ENCODE data around the gene PARVB. TPM values are rescaled to one million over a fixed set of nuclear protein-coding genes. Genes with fewer than 3 reads are reported as not detected.

PARVB gene
- total RNA-seq, 4 donors from 2014 or later: 6.6 to 144 (median 30.1) TPM

DNA sequence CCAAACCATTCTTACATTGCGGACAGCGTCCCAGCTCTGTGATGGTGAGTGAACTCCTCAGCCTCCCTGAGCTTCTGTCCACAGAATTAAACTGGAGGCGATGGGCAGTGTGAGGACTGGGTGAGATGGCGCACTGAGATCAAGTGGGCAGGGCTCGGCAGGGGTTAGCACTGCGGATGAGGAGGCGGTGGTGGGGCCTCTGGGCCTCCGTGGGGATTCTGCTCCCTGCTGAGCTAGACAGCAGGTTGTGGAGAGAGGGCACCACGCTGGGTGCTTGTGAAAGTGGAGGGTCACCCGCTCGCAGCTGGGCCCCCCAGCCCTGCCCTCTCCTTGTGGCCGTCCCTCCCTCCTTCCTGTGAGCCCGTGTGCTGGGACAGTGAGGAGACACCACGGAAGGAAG lies 131.0 kb downstream of the PARVB start:
- no peak for TF ChIP-seq EP300 (IDR thresholded peaks at IDR 0.05; ENCODE audit: low read depth)
- Histone ChIP-seq H3K4me3 (no peak overlapping the region), H3K9me3 (no peaks in the 10 kb centered on the region), H3K27ac (no peak overlapping the region), H3K36me3 (no peaks in the 10 kb centered on the region), H3K4me1 (peaks cover 0 to 9% (median 0%) of the 10 kb centered on the region in 4 donors), H3K27me3 (no peaks in the 10 kb centered on the region)
- 87% methylated on average over 14 of the region's 14 CpGs; no CpG with 5 or more reads in 1 of the 2 donors for WGBS, 2 donors (ENCODE audit: low coverage in 1 of 2)
- in situ Hi-C loops (cut with MboI; ENCODE audit: low pct_ligation_motif_present in 1 of 4, low pct_unique_long_range_greater_than_20kb in 1 of 4, low sequenced_read_pairs in 3 of 4) (no loop called here), intact Hi-C loops (cut with DNase I; ENCODE audit: low total_unique reads) (loop anchor here (5.0 kb wide), 1 partner anchor 68 kb away; no protein-coding TSS in a partner anchor)
- DNase-seq: no peak

DNA sequence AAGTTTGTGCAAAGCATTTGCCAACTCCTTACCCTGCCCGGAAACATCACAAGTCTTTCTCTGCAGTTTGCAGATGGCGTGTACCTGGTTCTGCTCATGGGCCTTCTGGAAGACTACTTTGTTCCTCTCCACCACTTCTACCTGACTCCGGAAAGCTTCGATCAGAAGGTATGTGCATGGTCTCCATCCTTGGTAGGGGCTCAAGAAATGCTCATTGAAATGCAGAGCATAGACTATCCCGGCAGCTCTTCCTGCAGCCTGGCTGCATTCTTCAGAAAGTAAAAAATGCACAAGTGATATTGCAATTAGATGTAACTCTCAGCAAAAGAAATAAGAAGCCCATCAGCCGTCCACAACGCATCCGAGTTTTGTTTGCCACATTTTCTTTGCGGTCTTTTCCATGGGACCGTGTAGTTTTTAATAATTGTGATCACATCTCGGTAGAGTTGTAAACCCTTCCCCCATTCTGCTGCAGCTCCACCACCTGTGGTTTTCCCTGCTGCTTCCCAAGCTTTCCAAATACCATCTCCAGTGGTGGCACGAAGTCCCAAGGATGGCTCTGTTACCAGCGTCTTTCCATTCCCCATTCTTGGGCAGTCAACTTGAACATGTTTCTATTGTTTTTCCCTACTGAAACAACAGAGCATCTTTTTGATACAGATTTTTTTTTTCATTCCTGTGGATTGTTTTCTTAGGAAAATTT lies 134.0 kb downstream of the PARVB start:
- no peaks in the 10 kb centered on the region for H3K27me3 ChIP-seq
- intact Hi-C loops (cut with DNase I; ENCODE audit: low total_unique reads): loop anchor here (5.0 kb wide), 1 partner anchor 71 kb away; no protein-coding TSS in a partner anchor
- peak overlapping the region; percentile 32 to 80 (median 74) for H3K27ac ChIP-seq
- in situ Hi-C loops (cut with MboI; ENCODE audit: low pct_ligation_motif_present in 1 of 4, low pct_unique_long_range_greater_than_20kb in 1 of 4, low sequenced_read_pairs in 3 of 4): no loop called here
- TF ChIP-seq EP300 (IDR thresholded peaks at IDR 0.05; ENCODE audit: low read depth) (no peak), POLR2A (IDR thresholded peaks at IDR 0.05) (no peak), POLR2AphosphoS5 (IDR thresholded peaks at IDR 0.05) (no peak)
- TF ChIP-seq, protein P1, sequence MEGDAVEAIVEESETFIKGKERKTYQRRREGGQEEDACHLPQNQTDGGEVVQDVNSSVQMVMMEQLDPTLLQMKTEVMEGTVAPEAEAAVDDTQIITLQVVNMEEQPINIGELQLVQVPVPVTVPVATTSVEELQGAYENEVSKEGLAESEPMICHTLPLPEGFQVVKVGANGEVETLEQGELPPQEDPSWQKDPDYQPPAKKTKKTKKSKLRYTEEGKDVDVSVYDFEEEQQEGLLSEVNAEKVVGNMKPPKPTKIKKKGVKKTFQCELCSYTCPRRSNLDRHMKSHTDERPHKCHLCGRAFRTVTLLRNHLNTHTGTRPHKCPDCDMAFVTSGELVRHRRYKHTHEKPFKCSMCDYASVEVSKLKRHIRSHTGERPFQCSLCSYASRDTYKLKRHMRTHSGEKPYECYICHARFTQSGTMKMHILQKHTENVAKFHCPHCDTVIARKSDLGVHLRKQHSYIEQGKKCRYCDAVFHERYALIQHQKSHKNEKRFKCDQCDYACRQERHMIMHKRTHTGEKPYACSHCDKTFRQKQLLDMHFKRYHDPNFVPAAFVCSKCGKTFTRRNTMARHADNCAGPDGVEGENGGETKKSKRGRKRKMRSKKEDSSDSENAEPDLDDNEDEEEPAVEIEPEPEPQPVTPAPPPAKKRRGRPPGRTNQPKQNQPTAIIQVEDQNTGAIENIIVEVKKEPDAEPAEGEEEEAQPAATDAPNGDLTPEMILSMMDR (IDR thresholded peaks at IDR 0.05): no peak
- 84 to 91% methylated on average over 10 to 13 of the region's 13 CpGs for WGBS, 2 donors (ENCODE audit: low coverage in 1 of 2)
- H3K36me3 ChIP-seq: no peaks in the 10 kb centered on the region
- H3K4me3 ChIP-seq: no peak overlapping the region
- no peaks in the 10 kb centered on the region for H3K9me3 ChIP-seq
- DNase-seq: no peak
- H3K4me1 ChIP-seq: peaks cover 0 to 12% (median 0%) of the 10 kb centered on the region in 4 donors

DNA sequence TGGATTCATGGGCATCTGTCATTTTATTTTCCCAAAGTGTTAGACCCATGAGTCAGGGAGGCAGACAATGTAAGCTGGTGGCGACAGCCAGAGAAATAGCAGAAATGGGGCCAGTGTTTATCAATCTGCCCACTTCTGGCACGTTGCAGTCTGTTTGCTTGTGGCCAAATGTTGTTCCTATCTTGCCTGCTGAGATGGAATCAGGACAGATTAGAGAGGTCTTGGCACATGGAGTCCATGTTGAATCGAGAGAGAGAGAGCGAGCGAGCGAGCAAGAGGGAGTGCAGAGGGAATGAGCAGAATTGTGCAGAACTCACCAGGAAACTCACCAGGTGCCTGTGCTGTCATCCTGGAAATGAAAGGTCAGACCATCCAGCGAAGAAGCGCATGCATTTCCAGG lies 134.7 kb downstream of the PARVB start:
- H3K36me3 ChIP-seq: no peaks in the 10 kb centered on the region
- no peak for DNase-seq
- H3K9me3 ChIP-seq: no peaks in the 10 kb centered on the region
- peaks cover 0 to 12% (median 0%) of the 10 kb centered on the region in 4 donors for H3K4me1 ChIP-seq
- TF ChIP-seq EP300 (IDR thresholded peaks at IDR 0.05; ENCODE audit: low read depth) (no peak), POLR2A (IDR thresholded peaks at IDR 0.05) (no peak), POLR2AphosphoS5 (IDR thresholded peaks at IDR 0.05) (no peak)
- TF ChIP-seq, protein P1 (IDR thresholded peaks at IDR 0.05): no peak
- WGBS, 2 donors (ENCODE audit: low coverage in 1 of 2): 81 to 100% methylated on average over 1 to 8 of the region's 8 CpGs
- intact Hi-C loops (cut with DNase I; ENCODE audit: low total_unique reads): loop anchor here (5.0 kb wide), 1 partner anchor 72 kb away; no protein-coding TSS in a partner anchor
- no peak overlapping the region for H3K4me3 ChIP-seq
- H3K27ac ChIP-seq: peak overlapping the region; percentile 32 to 80 (median 74)
- in situ Hi-C loops (cut with MboI; ENCODE audit: low pct_ligation_motif_present in 1 of 4, low pct_unique_long_range_greater_than_20kb in 1 of 4, low sequenced_read_pairs in 3 of 4): no loop called here
- H3K27me3 ChIP-seq: no peaks in the 10 kb centered on the region

DNA sequence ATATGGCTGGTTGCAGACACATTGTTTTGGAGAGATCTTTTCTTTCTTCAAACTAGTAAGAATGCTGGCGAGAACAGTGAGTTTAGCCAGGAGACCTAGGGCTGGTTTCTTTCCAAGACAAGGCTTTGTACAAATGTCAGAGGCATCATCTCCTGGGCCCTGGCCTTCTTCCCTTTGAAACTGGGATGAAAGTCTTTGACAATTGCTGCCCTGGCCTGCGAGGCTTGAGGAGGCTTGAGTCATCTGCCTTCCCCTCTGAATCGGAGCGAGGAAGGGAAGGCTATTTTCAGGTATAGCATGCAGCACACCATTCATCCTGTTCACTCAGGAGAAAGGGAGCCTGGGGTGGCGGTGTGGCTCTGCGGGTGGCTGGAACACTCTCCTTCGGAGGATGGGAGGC lies 135.1 kb downstream of the PARVB start:
- intact Hi-C loops (cut with DNase I; ENCODE audit: low total_unique reads) (loop anchor here (5.0 kb wide), 1 partner anchor 72 kb away; no protein-coding TSS in a partner anchor), in situ Hi-C loops (cut with MboI; ENCODE audit: low pct_ligation_motif_present in 1 of 4, low pct_unique_long_range_greater_than_20kb in 1 of 4, low sequenced_read_pairs in 3 of 4) (no loop called here)
- TF ChIP-seq POLR2A (IDR thresholded peaks at IDR 0.05) (no peak), POLR2AphosphoS5 (IDR thresholded peaks at IDR 0.05) (peak; percentile 56 to 85 (median 72))
- TF ChIP-seq, protein P1 (IDR thresholded peaks at IDR 0.05): no peak
- Histone ChIP-seq H3K9me3 (no peaks in the 10 kb centered on the region), H3K4me3 (no peak overlapping the region), H3K36me3 (no peaks in the 10 kb centered on the region), H3K4me1 (peaks cover 0 to 12% (median 0%) of the 10 kb centered on the region in 4 donors), H3K27me3 (no peaks in the 10 kb centered on the region), H3K27ac (peak overlapping the region; percentile 37 to 80 (median 74))
- peak; percentile 20 for DNase-seq
- 79 to 100% methylated on average over 1 to 7 of the region's 7 CpGs for WGBS, 2 donors (ENCODE audit: low coverage in 1 of 2)
